ENCODE measurements around the gene SLC30A4.
"Not testable (repeated sequence)": the region's sequence is repeated elsewhere in the genome, so short reads cannot be mapped to it uniquely, and the experiment has no call there.

DNA sequence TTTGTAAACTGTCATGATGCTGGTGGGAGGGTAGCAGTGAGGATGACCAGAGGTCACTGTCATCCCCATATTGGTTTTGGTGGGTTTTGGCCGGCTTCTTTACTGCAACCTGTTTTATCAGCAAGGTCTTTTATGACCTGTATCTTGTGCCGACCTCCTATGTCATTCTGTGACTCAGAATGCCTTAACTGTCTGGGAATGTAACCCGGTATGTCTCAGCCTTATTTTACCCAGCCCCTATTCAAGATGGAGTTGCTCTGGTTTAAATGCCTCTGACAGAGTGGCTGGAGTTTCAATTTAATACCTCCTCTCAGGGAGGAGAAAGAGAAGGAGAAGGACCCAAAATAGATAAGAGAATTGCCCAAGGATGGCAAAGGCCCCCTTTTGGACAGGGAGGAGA lies 10.3 kb upstream of the SLC30A4 start:
- TF ChIP-seq CTCF, POLR2A (IDR thresholded peaks at IDR 0.05): not testable (repeated sequence)

Measured in uterus (tissue), 2 donors.